HK-2 (cell line): ENCODE data around the gene SYP.

ENCODE experiments used
- DNase-seq: peaks from one replicate; pipeline ENCODE4 v3.0.0-alpha.2; 2018; ENCODE audit not compliant: unreplicated experiment

The SYP gene

DNA sequence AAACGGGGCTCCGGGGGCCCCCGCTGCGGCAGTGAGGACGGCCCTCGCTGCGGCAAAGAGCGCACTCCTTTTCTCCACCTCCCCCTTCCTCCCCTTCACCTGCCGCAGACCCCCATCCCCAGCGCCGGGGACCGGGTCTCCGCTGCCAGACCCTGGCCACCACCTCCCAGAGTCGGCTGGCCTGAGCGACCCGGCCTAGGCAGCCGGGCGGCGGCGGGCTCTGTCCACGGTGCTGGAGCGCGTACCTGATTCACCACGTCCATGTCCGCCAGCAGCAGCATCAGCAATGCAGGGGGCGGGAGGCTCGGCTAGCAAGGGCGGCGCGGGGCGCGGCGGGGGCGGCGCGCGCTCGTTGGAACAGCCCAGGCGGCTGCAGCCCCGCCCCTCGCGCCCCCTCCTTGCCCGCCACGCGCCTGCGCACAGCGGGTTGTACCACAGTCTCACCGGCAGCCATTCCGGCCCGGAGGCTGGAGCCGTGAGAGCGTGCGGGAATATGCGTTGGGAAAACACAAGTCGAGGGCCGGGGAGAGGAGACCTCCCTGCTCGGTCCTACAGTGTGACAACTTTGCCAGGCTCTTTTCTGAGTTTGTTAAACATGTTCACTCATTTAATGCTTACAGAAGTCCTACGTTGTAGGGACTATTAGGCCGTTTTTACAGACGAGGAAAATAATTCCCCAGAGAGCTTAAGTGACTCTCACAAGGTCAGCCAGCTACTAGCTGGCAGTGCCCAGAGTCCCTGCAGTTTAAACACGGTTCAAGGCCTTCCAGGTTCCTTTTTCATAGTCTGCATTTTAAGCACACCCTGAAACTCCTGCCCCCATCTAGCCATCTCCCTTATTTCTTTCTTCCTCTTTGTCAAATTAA is at the start of gene SYP:
TSS of gene SYP (minus strand) at position 288 of the 866 bp plus-strand sequence. CDS start at position 281, 7 bp downstream.
- DNase-seq: peak; percentile 93

DNA sequence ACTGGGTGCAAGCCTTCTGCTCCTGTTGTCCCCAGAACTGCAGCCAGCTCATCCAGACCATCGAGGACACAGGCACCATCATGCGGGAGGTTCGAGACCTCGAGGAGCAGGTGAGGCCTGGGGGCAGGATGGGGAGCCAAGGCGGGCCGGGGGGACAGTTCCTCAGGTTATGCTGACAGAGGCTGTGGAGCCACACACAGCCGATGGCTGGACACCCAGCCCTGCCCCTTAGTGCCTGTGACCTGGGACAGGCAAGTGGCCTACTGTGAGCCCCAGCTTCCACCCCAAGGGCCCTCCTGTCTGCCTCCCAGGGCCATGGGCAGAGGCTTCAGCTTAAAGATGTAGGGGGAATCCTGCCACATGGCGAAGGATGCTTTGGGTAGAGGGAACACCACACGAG is 49.6 kb upstream of the SYP start:
- DNase-seq: no peak

DNA sequence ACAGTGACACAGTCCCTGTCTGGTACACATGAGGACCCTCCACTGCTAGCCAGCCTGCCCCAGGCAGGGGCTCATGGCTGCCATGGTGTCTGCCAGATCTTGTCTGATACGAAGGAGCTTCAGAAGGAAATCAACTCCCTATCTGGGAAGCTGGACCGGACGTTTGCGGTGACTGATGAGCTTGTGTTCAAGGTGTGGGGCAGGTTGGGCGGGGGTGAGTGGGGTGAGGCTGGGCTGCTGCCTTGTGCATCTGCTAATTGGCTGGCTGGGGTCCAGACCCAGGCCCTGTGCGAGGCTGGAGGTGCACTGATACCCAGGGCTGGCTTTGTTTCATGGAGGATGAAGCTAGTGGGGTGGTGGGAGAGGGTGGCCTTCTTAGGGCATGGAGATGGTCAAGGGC is 49.1 kb upstream of the SYP start:
- no peak for DNase-seq

GRCh38 chrX:49247916-49248811 is 48.2 kb upstream of the SYP start:
- no peak for DNase-seq

GRCh38 chrX:49247346-49247745 is 47.4 kb upstream of the SYP start:
- no peak for DNase-seq

GRCh38 chrX:49246541-49246940 is 46.5 kb upstream of the SYP start:
- no peak for DNase-seq

GRCh38 chrX:49244207-49244606 is 44.2 kb upstream of the SYP start:
- DNase-seq: no peak

DNA sequence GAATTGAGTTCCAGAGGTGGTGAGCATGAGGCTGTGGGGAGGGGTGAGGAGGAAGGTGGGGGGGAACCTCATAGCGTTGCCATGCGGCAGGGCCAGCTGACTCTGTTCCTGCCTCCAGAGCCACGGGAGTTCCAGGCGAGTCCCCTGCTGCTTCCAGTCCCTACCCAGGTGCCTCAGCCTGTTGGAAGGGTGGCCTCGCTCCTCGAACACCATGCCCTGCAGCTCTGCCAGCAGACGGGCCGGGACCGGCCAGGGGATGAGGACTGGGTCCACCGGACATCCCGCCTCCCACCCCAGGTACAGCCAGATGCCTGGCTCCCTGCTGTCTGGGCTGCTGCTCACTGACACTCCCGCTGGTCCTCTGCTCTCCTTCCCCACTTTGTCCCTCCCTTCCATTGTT is 43.2 kb upstream of the SYP start:
- DNase-seq: no peak

GRCh38 chrX:49242545-49243066 is 42.6 kb upstream of the SYP start:
- DNase-seq: no peak

DNA sequence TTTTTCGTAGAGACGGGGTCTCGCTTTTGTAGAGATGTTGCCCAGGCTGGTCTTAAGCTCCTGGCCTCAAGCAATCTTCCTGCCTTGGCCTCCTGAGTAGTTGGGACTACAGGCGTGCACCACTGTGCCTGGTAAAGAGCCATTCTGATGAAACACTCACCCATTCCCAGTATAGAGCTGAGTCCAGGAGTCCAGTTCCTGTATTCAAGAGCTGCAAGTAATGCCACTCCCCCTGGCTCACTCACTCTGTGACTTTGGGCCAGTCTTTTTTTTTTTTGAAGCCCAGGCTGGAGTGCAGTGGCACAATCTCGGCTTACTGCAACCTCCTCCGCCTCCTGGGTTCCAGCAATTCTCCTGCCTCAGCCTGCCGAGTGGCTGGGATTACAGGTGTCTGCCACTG is 38.7 kb upstream of the SYP start:
- DNase-seq: no peak

- no peak for DNase-seq
Measured at GRCh38 chrX:49237060-49237459, 37.1 kb upstream of the SYP start.

DNA sequence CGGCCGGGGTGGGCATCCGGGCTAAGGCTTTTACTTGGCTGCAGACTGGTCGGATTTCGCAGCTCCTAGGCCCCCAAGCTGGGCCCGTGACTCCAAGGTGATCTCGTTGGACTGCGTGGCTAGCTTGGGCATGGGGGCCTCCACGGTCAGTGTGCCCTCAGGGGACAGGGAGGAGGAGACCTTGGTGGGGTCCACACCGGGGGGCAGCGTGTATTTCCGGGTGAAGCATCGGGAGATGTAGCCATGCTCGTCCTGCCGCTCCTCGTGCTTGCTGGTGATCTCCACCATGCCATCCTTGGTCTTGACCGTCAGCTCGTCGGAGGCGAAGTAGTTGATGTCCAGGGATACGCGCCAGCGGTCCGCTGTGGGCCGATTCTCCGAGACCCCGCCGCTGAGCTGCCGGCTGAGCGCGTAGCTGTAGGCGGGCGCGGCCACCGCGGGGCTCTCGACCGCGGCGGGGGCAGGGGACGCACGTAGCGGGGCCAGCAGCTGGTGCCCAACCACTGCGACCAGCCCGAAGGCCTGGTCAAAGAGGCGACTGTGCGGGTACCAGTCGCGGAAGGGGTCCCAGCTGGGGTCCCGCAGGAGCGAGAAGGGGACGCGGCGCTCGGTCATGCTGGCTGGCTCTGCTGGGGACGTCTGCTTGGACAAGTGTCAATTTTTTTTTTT is 34.0 kb upstream of the SYP start:
- DNase-seq: no peak

GRCh38 chrX:49233176-49233575 is 33.2 kb upstream of the SYP start, which contains the start of gene CACNA1F:
Gene CACNA1F, minus strand, starts transcription at chrX:49233340. Its CDS starts 31 bp downstream, at chrX:49233309.
- DNase-seq: no peak

DNA sequence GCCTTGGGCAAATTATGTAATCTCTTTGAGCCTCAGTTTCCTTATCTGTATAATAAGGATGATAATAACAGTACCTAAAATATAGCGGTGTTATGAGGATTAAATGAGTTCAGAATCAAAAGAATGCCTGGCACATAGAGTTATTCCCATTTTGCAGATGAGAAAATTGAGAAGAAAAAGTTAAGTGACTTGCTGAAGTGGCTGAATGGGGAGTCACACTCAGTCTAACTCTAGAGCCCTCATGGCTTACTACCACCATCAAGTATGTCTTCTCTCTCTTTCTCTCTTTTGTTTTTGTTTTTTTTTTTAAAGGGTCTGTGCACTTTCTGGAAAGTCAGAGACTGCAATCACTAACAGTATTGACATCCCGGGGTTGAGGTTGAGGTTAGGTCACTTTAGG is 32.5 kb upstream of the SYP start:
- DNase-seq: no peak

DNA sequence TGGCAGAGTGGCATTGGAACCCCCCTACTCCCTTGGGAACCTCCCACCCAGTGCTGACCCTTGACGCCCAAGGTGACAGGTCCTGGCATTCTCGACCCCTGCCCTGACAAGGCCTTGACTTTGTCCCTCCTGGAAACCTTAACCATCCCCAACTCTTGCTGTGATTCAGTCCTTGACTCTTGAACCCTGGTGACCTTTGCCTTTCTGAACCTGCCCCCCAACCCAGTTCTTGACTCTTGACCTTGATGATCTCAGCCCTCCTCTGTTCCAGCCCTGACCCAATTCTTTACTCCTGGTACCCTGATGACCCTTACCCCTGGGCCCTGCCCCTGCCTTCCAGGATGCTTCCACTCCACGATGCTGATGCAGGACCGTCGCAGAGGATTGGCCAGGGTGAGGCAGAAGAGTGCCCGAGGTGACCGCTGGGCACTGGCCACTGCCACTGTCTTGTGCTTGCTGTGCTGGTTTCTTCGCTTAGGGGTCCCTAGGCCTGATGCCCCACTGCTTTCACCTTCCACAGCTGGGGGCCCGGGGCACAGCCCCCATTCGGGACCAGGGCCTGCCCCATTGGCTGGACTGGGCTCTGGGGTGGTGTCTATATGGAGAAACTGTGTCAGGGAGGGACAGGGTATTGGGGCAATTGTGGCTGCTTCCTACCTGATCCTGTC is 31.5 kb upstream of the SYP start:
- no peak for DNase-seq

GRCh38 chrX:49230500-49231232 is 30.7 kb upstream of the SYP start:
- DNase-seq: no peak

DNA sequence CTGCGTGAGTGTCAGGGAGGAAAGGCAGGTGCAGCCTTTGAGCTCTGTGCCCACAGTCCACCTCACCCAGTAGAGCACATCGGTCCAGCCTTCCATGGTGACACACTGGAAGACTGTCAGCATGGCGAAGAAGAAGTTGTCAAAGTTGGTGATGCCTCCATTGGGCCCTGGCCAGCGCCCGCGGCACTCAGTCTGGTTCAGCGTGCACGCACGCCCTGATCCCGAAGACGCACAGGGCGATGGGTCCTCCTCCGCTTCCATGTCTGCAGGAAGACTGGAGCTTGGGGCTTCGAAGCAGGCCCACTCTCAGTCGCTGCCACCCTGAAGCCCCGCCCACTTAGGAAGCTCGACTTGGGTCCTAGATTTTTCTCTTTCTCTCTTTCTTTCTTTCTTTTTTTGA is 28.2 kb upstream of the SYP start:
- no peak for DNase-seq

DNA sequence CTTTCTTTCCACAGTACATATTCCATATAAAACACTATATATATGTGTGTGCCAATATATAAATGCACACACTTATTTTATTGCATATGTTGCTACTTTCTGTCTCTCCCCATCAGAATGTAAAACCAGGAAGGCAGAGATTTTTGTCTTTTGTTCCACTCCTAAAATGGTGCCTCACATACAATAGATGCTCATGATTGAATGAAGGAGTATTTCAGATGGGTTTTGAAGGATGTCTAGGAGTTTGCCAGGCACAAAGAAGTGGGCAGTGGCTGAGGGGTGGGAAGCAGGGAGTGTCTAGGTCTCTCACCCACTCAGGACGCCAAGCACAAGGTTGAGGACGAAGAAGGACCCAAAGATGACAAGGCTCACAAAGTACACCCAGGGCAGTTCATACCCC is 27.7 kb upstream of the SYP start:
- DNase-seq: no peak

DNA sequence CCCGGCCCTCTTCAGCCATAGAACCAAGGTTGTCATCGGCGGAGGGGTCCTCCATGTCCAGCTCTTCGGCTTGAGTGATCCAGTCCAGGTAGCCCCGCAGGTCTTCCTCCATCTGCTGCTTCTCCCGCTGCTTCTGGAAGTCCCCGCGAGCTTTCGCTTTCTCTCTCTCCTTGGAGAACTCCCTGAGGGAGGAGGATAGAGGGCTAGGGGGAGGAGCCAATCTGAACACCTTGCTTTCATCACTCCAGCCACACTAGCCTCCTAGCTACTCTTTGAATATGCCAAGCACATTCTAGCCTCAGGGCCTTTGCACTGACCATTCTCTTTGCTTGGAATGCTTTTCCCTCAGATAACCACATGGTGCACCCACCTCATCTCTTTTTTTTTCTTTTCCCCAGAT is 27.0 kb upstream of the SYP start:
- no peak for DNase-seq

GRCh38 chrX:49225858-49226257 is 25.9 kb upstream of the SYP start:
- no peak for DNase-seq

DNA sequence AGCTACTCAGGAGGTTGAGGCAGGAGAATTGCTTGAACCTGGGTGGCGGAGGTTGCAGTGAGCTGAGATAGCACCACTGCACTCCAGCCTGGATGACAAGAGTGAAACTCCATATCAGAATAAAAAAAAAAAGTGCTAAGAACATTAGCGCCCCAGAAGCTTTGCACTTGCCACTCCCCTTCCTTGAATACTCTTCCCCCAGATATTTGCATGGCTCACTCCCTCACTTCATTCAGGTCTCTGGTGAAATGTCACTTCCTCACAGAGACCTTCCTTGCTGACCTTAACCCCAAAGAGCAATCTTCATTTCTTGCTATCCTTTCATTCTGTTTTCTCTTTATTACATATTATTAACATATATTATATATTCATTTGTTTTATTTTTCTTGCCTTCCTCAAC is 21.9 kb upstream of the SYP start:
- no peak for DNase-seq
